Measurements from ENCODE around the gene PCDHGB2.
"Not testable (repeated sequence)": the region's sequence is repeated elsewhere in the genome, so short reads cannot be mapped to it uniquely, and the experiment has no call there.

PCDHGB2 gene

DNA sequence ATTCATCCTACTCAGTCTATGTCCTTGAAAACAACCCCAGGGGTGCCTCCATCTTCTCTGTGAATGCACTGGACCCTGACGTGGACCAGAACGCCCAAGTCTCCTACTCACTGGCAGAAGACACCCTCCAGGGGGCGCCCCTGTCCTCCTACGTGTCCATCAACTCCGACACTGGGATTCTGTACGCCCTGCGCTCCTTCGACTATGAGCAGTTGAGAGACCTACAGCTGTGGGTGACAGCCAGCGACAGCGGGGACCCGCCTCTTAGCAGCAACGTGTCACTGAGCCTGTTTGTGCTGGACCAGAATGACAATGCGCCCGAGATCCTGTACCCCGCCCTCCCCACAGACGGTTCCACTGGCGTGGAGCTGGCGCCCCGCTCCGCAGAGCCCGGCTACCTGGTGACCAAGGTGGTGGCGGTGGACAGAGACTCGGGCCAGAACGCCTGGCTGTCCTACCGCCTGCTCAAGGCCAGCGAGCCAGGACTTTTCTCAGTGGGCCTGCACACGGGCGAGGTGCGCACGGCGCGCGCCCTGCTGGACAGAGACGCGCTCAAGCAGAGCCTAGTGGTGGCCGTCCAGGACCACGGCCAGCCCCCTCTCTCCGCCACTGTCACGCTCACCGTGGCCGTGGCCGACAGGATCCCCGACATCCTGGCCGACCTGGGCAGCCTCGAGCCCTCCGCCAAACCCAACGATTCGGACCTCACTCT is 15.8 kb downstream of the PCDHGB2 start:
- H3K4me3 ChIP-seq (ENCODE audit: low read length); DNase-seq (ENCODE audit: low read depth, low spot score): not testable (repeated sequence)

DNA sequence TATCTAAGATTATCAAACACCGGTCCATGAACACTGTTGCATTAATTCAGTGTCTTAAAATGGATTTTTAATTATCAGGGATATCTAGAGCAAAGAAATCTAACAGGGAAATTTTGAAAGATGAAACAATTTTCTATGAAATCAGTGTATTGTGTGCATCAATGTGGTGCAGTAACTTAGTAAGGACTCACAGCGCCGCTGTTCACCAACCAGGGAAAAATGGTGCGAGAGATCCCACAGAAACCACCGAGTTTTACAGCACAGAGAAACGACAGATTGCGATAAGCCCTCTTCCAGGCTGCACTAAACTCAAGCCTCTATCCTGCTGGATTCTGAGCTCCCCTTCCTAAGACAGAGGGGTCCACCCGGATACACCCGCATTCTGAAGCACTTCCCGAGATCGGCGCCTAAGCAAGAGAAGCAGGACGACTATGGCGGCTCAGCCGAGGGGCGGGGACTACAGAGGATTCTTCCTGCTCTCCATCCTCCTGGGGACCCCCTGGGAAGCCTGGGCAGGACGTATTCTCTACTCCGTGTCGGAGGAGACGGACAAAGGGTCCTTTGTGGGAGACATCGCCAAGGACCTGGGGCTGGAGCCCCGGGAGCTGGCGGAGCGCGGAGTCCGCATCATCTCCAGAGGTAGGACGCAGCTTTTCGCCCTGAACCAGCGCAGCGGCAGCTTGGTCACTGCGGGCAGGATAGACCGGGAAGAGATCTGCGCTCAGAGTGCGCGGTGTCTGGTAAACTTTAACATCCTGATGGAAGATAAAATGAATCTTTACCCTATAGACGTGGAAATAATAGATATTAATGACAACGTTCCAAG is 22.9 kb downstream of the PCDHGB2 start, which contains the start of gene PCDHGA7:
TSS of gene PCDHGA7 (plus strand) at position 274 of the 826 bp plus-strand sequence. CDS start at position 432, 158 bp downstream.
- DNase-seq (ENCODE audit: low read depth, low spot score), result no peak
- no peak within 1 kb of the TSS for H3K4me3 ChIP-seq (ENCODE audit: low read length)

DNA sequence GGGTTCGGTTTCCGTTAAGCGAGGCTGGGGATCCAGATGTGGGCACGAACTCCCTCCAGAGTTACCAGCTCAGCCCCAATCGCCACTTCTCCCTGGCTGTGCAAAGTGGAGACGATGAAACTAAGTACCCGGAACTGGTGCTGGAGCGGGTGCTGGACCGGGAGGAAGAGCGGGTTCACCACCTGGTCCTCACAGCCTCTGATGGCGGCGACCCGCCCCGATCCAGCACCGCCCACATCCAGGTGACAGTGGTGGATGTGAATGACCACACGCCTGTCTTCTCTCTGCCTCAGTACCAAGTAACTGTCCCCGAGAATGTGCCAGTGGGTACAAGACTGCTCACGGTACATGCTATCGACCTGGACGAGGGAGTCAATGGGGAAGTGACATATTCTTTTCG is 23.6 kb downstream of the PCDHGB2 start:
- DNase-seq (ENCODE audit: low read depth, low spot score), result no peak
- no peak overlapping the region for H3K4me3 ChIP-seq (ENCODE audit: low read length)

DNA sequence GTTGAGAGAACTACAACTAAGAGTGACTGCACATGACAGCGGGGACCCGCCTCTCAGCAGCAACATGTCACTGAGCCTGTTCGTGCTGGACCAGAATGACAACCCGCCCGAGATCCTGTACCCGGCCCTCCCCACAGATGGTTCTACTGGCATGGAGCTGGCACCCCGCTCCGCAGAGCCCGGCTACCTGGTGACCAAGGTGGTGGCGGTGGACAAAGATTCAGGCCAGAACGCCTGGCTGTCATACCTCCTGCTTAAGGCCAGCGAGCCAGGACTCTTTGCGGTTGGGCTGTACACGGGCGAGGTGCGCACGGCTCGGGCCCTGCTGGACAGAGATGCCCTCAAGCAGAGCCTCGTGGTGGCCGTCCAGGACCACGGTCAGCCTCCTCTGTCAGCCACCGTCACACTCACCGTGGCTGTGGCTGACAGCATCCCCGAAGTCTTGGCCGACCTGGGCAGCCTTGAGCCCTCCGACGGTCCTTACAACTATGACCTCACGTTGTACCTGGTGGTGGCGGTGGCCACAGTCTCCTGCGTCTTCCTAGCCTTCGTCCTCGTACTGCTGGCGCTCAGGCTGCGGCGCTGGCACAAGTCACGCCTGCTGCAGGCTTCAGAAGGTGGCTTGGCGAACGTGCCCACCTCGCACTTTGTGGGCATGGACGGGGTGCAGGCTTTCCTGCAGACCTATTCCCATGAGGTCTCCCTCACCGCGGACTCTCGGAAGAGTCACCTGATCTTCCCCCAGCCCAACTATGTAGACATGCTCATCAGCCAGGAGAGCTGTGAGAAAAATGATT is 24.9 kb downstream of the PCDHGB2 start:
- DNase-seq (ENCODE audit: low read depth, low spot score), result no peak

DNA sequence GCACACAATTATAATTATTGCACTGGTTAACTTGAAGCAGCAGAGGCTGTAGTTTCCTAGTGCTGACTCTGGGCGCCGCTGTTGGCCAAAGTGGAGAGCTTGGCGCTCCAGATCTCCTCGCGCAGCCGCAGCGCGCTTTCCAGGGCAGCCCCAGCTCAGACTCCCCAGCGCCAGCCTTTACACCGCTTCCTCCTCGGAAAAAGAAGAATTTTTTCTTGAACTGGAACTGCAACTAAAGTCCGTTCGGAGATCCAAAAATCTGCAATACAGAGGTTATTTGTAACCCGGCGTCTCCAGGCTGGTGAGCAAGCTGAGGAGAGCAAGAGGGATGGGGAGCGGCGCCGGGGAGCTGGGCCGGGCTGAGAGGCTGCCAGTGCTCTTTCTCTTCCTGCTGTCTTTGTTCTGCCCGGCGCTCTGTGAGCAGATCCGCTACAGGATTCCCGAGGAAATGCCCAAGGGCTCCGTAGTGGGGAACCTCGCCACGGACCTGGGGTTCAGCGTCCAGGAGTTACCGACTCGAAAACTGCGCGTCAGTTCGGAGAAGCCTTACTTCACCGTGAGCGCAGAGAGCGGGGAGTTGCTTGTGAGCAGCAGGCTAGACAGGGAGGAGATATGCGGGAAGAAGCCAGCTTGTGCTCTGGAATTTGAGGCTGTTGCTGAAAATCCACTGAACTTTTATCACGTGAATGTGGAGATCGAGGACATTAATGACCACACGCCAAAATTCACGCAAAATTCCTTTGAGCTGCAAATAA is 27.9 kb downstream of the PCDHGB2 start, which contains the start of gene PCDHGB4:
TSS of gene PCDHGB4 (plus strand) at position 142 of the 755 bp plus-strand sequence. CDS start at position 329, 187 bp downstream.
- not testable (repeated sequence) for H3K4me3 ChIP-seq (ENCODE audit: low read length); DNase-seq (ENCODE audit: low read depth, low spot score)

More for the DNA sequence above, 24.9 kb downstream of the PCDHGB2 start:
- no peak overlapping the region for H3K4me3 ChIP-seq (ENCODE audit: low read length)

DNA sequence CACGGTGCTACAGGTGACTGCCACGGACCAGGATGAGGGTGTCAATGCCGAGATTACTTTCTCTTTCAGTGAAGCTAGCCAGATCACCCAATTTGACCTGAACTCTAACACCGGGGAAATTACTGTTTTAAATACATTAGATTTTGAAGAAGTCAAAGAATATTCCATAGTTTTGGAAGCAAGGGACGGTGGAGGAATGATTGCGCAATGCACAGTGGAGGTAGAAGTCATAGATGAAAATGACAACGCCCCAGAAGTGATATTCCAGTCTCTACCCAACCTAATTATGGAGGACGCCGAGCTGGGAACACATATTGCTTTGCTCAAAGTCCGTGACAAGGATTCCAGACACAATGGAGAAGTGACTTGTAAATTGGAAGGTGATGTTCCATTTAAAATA is 28.9 kb downstream of the PCDHGB2 start:
- H3K4me3 ChIP-seq (ENCODE audit: low read length), result no peak overlapping the region
- DNase-seq (ENCODE audit: low read depth, low spot score), result no peak

DNA sequence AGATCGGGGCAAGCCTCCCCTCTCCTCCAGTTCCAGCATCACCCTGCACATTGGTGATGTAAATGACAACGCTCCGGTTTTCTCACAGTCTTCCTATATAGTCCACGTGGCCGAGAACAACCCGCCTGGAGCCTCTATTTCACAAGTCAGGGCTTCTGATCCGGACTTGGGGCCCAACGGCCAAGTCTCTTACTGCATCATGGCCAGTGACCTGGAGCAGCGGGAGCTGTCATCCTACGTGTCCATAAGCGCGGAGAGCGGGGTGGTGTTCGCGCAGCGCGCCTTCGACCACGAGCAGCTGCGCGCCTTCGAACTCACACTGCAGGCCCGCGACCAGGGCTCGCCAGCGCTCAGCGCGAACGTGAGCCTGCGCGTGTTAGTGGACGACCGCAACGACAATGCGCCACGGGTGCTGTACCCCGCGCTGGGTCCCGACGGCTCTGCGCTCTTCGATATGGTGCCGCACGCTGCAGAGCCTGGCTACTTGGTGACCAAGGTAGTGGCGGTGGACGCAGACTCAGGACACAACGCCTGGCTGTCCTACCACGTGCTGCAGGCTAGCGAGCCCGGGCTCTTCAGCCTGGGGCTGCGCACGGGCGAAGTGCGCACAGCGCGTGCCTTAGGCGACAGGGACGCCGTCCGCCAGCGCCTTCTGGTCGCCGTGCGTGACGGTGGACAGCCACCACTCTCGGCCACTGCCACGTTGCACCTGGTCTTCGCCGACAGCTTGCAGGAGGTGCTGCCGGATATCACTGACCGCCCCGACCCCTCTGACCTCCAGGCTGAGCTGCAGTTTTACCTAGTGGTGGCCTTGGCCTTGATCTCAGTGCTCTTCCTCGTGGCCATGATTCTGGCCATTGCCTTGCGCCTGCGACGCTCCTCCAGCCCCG is 29.6 kb downstream of the PCDHGB2 start:
- H3K4me3 ChIP-seq (ENCODE audit: low read length), result no peak overlapping the region
- no peak for DNase-seq (ENCODE audit: low read depth, low spot score)

DNA sequence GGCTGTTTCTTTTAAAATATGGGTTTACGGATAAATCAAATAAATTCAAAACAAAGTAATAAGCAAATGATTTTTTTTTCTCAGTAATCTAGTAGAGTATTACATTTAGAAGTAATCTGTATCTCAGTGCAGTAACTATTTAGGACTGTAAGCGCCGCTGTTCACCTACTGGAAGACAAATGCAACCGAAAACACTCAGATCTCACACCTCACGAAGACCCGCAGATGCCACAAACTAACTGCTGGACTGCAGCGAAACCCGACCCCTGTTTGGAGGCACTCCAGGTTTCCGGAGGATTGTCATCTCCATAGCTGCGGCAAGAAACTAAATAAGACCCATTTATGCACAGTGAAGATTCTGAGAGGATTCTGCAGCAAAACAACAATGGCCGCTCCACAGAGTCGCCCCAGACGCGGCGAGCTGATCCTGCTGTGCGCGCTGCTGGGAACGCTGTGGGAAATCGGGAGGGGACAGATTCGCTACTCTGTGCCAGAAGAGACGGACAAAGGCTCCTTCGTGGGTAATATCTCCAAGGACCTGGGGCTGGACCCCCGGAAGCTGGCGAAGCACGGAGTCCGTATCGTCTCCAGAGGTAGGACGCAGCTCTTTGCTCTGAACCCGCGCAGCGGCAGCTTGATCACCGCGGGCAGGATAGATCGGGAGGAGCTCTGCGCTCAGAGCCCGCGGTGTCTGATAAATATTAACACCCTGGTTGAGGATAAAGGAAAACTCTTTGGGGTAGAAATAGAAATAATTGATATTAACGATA is 32.8 kb downstream of the PCDHGB2 start, which contains the start of gene PCDHGA8:
TSS of gene PCDHGA8 (plus strand) at position 205 of the 770 bp plus-strand sequence. CDS start at position 386, 181 bp downstream.
- no peak for DNase-seq (ENCODE audit: low read depth, low spot score)

DNA sequence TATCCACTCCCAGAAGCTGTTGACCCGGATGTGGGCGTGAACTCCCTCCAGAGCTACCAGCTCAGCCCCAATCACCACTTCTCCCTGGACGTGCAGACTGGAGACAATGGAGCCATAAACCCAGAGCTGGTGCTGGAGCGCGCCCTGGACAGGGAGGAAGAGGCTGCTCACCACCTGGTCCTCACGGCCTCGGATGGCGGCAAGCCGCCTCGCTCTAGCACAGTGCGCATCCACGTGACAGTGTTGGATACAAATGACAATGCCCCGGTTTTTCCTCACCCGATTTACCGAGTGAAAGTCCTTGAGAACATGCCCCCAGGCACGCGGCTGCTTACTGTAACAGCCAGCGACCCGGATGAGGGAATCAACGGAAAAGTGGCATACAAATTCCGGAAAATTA is 33.5 kb downstream of the PCDHGB2 start:
- DNase-seq (ENCODE audit: low read depth, low spot score), result no peak
- no peak overlapping the region for H3K4me3 ChIP-seq (ENCODE audit: low read length)

More for the DNA sequence above, 32.8 kb downstream of the PCDHGB2 start, which contains the start of gene PCDHGA8:
- H3K4me3 ChIP-seq (ENCODE audit: low read length), result no peak within 1 kb of the TSS

DNA sequence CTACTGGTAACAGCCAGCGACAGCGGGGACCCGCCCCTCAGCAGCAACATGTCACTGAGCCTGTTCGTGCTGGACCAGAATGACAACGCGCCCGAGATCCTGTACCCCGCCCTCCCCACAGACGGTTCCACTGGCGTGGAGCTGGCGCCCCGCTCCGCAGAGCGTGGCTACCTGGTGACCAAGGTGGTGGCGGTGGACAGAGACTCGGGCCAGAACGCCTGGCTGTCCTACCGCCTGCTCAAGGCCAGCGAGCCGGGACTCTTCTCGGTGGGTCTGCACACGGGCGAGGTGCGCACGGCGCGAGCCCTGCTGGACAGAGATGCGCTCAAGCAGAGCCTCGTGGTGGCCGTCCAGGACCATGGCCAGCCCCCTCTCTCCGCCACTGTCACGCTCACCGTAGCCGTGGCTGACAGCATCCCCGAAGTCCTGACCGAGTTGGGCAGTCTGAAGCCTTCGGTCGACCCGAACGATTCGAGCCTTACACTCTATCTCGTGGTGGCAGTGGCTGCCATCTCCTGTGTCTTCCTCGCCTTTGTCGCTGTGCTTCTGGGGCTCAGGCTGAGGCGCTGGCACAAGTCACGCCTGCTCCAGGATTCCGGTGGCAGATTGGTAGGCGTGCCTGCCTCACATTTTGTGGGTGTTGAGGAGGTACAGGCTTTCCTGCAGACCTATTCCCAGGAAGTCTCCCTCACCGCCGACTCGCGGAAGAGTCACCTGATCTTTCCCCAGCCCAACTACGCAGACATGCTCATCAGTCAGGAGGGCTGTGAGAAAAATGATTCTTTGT is 34.8 kb downstream of the PCDHGB2 start:
- not testable (repeated sequence) for DNase-seq (ENCODE audit: low read depth, low spot score); H3K4me3 ChIP-seq (ENCODE audit: low read length)

DNA sequence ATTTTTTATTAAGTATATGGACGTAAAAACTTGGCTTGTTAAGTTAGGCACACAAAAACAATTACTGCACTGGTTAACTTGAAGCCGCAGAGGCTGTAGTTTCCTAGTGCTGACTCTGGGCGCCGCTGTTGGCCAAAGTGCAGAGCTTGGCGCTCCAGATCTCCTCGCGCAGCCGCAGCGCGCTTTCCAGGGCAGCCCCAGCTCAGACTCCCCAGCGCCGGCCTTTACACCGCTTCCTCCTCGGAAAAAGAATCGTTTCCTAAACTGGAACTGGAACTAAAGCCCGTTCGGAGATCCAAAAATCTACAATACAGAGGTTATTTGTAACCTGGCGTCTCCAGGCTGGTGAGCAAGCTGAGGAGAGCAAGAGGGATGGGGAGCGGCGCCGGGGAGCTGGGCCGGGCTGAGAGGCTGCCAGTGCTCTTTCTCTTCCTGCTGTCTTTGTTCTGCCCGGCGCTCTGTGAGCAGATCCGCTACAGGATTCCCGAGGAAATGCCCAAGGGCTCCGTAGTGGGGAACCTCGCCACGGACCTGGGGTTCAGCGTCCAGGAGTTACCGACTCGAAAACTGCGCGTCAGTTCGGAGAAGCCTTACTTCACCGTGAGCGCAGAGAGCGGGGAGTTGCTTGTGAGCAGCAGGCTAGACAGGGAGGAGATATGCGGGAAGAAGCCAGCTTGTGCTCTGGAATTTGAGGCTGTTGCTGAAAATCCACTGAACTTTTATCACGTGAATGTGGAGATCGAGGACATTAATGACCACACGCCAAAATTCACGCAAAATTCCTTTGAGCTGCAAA is 38.2 kb downstream of the PCDHGB2 start, which contains the start of gene PCDHGB5:
TSS of gene PCDHGB5 (plus strand) at position 192 of the 796 bp plus-strand sequence. CDS start at position 373, 181 bp downstream.
- DNase-seq (ENCODE audit: low read depth, low spot score); H3K4me3 ChIP-seq (ENCODE audit: low read length): not testable (repeated sequence)

DNA sequence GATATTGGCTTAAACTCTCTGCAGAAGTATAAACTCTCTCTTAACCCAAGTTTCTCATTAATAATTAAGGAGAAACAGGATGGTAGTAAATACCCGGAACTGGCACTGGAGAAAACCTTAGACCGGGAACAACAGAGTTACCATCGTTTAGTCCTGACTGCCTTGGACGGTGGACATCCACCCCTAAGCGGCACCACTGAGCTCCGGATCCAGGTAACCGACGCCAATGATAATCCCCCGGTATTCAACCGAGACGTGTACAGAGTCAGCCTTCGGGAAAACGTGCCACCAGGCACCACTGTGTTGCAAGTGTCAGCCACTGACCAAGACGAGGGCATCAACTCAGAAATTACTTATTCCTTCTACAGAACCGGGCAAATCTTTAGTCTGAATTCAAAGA is 38.8 kb downstream of the PCDHGB2 start:
- DNase-seq (ENCODE audit: low read depth, low spot score), result no peak
- no peak overlapping the region for H3K4me3 ChIP-seq (ENCODE audit: low read length)

DNA sequence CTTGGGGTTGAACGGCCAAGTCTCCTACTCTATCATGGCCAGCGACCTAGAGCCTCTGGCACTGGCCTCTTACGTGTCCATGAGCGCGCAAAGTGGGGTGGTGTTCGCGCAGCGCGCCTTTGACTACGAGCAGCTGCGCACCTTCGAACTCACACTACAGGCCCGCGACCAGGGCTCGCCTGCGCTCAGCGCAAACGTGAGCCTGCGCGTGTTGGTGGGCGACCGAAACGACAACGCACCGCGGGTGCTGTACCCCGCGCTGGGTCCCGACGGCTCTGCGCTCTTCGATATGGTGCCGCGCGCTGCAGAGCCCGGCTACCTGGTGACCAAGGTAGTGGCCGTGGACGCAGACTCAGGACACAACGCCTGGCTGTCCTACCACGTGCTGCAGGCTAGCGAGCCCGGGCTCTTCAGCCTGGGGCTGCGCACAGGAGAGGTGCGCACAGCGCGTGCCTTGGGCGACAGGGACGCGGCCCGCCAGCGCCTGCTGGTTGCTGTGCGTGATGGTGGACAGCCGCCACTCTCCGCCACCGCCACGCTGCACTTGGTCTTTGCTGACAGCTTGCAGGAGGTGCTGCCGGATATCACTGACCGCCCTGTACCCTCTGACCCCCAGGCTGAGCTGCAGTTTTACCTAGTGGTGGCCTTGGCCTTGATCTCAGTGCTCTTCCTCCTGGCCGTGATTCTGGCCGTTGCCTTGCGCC is 39.9 kb downstream of the PCDHGB2 start:
- H3K4me3 ChIP-seq (ENCODE audit: low read length), result no peak overlapping the region

DNA sequence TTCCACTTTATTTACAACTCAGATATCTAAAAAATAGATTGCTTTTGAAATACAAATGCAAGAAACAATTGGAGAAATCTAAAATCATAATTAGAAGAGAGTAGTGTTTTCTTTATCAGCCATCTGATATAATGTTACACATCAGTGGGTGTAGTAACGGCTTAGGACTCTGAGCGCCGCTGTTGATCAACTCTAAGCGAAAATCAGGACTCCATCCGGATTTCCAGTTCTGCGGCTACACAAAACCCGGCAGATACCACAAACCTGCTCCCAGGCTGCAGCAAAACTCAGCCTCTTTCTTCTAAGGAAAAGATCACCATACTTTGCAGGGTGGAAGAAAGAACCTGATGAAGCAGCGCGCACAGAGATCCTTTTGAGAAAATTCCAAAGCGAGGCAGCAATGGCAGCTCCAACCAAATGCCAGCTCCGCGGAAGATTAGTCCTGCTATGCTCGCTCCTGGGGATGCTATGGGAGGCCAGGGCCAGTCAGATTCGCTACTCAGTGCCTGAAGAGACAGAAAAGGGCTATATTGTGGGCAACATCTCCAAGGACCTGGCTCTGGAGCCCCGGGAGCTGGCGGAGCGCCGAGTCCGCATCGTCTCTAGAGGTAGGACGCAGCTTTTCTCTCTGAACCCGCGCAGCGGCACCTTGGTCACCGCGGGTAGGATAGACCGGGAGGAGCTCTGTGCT is 42.9 kb downstream of the PCDHGB2 start, which contains the start of gene PCDHGA9:
TSS of gene PCDHGA9 (plus strand) at position 226 of the 691 bp plus-strand sequence. CDS start at position 401, 175 bp downstream.
- 0 out of 2 replicates have a peak within 1 kb of the TSS, but pooled peaks have one; percentile 5 for H3K4me3 ChIP-seq (ENCODE audit: low read length)
- DNase-seq (ENCODE audit: low read depth, low spot score), result no peak

More for the DNA sequence above, 39.9 kb downstream of the PCDHGB2 start:
- DNase-seq (ENCODE audit: low read depth, low spot score), result no peak
